A172 (cell line): ENCODE results near the gene VMP1. TPM values are rescaled to one million over a fixed set of nuclear protein-coding genes. Genes with fewer than 3 reads are reported as not detected.
A peak's percentile ranks its signal among the peaks of the same experiment; 100 is the strongest.
"Not testable (repeated sequence)": the region's sequence is repeated elsewhere in the genome, so short reads cannot be mapped to it uniquely, and the experiment has no call there.

Source experiments
- DNase-seq: peaks from one replicate; pipeline ENCODE4 v3.0.0-alpha.2; 2015; ENCODE audit warnings: low spot score
- total RNA-seq: library from RNA; depleted of rRNA; stranded (reverse); fragments of >200 nt; shearing (Covaris generic); gene quantifications from 2 replicates; pipeline ENCODE4 v1.2.3, GENCODE V29; 2014

VMP1 gene
- total RNA-seq, 1 experiment from 2014 or later, result 392 TPM

DNA sequence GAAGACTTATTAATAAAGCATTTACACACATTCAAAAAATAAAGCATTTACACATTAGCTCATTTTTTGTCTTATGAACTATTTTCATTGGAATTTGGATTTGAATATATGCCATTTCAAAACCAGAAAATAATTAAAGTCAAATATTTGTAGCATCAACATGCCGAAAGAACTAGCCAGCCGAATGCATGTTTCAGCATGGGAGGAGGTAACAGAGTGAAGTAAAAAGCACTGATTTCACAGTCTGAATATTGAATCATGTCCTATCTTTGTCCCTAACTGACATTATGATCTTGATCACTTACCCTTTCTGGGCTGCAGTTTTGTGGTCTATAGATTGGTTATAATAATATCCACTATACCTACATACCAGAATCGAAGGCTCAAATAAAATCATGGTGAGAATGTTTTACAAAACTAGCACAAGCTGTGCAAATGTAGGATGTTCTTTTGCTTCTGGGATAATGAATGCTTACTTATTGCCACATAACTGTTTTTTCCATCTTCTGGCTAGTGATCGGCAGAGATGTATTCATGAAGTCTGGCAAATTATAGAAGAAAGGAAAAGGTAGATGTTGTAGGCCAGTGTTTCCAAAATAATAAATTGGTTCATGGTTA lies 100.5 kb downstream of the VMP1 start:
- DNase-seq, result peak; percentile 51

DNA sequence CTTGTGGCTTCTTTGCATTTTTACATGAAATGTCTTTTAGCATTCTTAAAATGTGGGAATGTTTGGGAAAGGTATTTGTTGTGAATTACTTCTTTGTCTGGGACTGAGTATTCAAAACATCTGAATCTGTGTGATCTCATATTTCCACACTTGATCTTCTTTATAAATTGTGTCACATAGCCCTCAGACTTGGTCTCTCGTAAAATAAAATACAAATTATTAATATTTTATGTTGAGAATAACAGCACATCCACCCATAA lies 103.4 kb downstream of the VMP1 start:
- no peak for DNase-seq

DNA sequence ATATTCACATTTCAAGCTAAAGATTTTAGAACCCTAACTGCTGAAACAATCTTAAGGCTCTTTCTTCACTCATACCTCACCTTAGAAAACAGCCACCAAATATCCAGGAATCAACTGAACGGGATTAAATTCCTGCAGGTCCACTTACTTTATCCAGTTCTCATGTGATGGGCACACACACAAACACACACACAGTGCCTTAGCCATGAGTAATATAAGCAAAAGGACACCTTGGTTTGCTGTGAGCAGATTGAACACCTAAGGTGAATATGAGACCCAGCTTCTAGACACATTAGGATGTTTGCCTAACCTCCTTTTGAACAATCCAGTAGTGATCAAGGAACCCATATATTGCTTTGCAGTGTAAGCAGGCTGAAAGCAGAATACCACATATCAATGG lies 103.8 kb downstream of the VMP1 start:
- peak; percentile 34 for DNase-seq

DNA sequence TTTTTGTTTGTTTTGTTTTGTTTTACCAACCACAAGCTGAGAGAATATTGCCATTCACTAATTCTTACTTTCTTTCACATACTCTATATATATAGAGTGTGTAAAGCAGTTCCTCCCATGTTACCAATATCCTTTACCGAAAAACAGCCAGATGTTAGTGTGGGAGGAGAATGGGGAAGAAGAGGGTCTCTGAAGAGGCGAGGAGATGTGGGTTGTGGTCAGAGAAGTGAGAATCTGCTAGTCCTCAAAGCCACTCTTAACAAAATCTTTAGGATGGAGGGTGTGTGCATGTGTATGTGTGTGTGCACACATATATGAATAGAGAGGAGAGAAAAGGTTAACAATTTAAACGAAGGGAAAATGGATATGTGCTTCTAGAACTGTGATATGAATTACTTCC lies 104.7 kb downstream of the VMP1 start:
- no peak for DNase-seq

DNA sequence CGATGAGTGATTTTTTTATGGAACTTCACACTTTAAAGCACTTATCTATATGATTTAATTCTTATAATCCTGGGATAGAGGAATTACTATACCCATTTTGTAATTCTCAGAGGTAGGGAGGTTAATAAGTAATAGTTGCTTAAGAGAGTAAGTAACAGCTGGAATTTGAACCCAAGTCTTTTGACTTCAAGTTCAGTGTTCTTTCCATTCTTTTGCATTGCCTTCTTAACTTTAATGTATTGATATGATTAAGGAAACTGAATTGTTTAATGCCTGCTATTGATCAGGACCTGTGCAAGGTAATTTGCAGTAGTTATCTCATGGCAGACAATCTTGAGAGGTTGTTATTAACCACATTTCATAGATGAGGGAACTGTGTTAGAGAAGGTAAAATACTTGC lies 106.8 kb downstream of the VMP1 start:
- DNase-seq, result no peak

DNA sequence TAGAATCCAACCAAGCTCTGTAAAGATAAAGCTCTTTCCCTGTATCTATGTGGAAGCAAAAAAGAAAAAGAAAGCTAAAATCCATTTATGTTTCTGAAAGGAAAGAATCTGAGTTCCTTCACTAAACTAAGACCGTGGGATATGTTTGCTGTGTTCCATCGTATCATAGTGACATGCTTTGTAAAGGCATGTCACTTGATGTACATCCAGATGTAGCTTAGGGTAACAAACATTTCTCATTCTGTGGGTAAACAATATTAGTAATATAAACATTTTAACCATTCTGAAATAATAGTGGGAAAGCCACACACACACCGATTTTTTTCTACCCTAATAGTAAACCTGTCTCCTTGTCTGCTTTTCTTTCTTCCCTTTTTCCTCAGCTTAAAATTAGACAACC lies 107.2 kb downstream of the VMP1 start:
- no peak for DNase-seq

DNA sequence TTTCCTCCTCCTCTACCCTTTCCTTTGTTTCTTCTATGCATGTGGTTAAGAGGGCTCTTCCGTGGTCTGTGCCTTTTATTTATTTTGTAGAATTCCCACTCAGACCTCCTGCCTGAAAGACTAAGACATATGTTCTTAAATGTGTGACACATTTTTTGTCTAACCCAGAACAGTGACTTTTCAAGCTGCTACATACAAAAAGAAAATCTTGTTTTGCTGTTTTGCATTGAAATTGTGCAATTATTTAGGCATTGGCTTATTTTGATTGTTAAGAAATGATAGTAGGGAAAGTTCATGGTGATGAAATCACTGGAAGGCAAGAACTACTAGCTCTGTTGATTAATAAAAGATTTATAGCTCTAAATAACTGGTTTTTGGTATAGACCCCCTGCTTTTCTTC lies 108.5 kb downstream of the VMP1 start:
- no peak for DNase-seq

DNA sequence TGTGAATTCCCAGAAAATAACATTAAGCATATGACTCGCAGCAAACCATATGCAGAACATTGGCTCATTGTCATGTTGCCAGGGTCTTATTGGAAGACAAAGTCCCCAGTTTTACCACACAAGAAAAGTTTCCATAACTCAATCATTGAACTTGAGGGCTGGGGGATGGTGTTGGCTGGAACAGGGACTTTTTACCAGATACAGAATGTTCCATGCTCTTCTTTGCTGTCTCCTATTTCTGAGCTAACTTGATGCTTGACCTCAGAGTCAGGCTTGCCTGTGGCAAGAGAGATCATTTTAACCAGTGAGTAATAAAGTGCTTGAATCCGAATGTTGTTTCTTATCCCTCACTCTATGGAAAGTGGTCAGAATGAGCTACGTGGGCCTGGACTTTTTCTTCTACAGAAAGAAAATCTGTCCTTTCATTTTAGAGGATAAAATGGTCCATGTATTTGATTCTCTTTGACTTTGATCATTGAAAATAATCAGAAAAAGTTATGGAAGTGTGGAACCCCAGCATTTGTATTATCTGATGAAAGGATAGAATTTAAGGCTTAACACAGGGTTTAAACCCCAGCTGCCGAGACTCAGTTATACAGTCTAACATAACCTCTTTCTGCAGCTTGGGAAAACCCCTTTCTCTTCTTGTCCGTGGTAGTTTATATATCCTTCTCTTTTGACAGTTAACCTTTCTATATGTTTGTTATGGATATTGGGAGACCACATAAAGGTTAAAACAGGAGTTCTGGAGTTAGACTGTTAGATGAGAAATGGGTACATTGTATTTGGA lies 118.3 kb downstream of the VMP1 start:
- peak; percentile 52 for DNase-seq

DNA sequence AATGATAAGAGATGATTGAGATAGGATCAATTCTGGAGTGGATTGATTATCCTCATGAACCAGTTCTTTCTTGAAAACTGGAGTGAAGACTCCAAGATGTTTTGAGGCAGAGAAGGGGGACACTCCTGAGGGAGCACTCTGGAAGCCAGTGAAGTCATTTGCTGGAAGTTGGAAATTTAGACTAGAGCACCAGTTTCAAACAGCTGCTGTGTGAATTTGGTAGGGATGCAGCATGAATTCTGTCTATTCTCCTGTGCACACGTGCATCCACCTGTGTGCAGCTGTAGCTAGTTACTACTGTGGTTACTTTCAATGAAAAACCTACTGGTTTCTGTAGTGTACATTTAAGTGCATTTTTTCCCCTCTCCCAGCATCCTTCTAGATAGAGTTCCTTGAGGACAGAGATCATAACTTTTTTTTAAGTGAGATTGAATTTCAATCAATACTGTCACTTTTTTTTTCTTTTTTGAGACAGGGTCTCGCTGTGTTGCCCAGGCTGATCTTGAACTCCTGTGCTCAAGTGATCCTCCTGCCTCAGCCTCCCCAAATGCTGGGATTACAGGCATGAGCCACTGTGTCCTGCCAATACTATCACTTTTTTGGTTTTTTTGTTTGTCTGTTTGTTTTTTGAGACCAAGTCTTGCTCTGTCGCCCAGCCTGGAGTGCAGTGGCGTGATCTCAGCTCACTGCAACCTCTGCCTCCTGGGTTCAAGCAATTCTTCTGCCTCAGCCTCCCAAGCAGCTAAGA lies 119.4 kb downstream of the VMP1 start:
- no peak for DNase-seq

DNA sequence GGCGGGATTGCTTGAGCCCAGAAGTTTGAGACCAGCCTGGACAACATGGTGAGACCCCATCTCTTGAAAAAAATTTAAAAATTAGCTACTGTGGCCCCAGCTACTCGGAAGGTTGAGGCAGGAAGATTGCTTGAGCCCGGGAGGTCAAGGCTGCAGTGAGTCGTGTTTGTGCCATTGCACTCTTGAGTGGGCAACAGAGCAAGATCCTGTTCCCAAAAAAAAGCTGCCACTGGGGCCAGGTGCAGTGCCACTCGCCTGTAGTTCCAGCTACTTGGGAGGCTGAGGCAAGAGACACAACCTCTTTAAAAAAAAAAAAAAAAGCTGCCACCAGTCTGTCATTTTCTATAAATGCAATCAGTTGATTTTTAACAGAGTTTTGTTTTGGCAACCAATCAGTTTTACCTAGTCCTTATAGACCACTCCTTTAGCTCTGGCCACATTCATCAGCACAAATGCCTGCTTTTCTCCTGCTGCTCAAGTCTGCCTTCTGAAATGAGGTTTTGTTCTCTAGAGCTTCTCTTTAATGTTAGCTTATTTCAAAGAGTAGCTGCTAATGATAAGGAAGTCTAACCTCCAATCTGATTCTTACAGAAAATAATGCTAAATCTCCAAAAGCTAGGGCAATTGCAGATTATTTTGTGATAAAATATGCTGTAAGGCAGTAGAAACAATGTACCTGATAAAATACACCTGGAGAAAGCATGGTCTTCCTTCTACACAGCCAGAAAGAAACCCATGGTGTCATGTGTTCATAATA lies 120.4 kb downstream of the VMP1 start:
- DNase-seq, result no peak

DNA sequence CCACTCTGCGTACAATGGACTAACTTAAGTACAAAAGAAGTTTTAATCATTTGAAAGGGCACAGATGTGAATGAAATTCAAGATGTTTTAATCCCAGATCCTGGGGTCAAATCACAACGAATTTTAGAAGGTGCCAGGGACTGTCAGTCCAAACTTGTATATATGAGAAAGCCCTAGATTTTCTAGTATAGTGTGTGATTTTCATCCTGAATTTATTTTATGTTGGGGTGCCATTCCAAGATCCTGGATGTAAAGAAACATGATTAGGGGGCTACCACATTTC lies 121.0 kb downstream of the VMP1 start:
- DNase-seq, result no peak

DNA sequence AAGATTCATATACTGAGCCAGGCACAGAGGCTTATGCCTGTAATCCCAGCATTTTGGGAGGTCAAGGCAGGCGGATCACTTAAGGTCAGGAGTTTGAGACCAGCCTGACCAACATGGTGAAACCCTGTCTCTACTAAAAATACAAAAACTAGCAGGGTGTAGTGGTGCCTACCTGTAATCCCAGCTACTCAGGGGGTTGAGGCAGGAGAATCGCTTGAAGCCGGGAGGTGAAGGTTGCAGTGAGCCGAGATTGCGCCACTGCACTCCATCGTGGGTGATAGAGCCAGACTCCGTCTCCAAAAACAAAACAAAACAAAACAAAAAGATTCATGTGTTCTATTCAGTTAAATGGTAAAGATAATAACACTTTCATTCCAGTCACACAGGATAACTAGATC lies 121.4 kb downstream of the VMP1 start:
- not testable (repeated sequence) for DNase-seq

DNA sequence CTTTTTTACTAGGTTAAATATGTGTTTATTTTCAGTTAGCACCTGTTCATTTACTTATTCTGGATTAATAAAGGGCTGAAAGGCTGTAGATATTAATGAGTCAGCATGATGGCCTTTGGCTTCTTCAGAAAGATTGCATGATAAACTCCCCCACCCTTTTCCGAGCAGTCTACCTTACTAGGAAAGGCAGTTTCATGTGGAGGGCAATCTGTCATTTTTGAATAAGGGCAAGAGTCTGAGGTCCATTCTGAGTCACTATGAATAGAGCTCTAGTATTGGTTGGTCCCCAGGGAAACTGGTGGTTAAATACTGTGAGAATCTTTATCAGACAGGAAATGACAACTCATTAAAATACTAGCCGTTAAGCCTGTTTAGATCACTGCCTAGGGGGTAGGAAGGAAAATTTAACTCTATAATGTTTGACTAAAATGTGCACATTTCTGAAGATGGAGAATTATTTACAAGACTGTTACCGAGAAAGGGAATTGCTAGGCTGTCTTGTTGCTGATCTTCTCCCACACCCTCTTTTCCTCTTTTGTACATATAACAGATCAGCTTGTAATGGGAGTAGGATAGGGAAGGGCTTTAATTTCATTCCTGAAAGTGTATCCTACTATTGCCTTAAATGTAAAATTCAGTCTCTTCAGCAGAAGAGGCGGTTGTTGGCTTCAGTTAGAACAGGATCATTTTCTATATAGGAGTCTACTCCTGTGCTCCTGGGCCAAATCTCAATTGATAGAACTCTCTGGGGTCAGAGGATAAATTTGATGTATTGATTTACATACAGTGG lies 122.0 kb downstream of the VMP1 start:
- DNase-seq, result peak; percentile 100

DNA sequence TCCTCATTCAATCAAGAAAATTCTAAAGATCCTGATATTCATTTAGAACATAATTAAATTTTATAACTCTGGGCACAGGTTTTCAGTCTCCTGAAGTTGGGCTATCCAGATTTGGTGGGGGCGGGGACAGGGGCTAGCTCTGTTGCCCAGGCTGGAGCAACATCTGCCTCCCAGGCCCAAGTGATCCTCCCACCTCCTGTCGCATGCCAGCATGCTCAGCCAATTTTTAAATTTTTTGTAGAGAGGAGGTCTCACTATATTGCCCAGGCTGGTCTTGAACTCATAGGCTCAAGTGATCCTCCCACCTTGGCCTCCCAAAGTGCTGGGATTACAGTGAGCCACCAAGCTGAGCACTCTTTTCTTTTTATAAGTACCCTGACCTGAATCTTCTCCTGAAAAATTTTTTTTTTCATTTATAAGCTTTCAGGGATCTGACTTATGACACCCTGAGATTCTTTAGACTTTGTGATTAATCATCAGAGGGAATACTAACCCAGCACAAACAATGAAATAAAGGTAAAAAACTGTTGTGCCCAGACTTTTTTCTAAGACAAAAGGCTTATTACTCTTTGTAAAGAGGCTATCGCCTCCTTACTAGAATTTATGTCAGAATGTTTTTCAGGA lies 122.7 kb downstream of the VMP1 start:
- peak; percentile 71 for DNase-seq

DNA sequence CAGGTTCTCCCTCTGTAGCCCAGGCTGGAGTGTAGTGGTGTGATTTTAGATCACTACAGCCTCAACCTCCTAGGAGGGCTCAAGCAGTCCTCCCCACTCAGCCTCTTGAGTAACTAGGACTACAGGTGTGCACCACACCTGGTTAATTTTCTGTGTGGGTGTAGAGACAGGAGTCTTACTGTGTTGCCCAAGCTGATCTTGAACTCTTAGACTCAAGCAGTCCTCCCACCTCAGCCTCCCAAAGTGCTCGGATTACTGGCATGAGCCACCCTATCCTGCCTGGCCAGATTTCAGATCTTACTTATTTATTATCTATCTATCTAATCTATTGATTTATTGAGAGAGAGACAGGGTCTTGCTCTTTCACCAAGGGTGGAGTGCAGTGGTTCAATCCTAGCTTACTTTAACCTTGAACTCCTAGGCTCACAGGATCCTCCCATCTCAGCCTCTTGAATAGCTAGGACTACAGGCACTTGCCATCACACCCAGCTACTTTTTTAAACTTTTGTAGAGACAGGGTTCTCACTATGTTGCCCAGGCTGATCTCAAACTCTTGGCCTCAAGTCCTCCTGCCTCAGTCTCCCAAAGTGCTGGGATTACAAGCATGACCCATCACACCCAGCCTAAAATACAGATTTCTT lies 123.5 kb downstream of the VMP1 start:
- no peak for DNase-seq

DNA sequence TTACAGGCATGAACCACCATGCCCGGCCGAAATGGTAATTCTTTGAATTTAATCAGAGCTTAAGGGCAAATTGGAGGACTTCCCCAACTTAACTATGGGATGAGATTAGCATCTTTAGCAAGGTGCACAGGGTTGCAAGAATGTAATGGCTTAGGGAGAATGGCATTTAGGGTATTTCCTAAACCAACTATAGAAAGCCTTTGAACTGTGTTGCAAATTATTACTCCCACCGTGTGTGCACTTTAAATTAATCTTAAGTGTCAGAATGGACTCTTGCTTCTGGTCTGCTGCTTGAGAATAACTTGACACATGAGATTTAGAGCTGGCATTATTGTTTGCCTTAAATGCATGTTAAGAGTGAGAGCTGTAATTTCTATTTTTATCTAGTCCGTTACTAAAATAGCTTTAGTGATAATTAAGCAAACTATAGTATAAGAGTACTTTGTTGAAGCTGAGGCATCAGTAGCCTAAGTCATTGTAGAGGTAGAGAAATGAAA lies 125.5 kb downstream of the VMP1 start:
- DNase-seq, result peak; percentile 96

DNA sequence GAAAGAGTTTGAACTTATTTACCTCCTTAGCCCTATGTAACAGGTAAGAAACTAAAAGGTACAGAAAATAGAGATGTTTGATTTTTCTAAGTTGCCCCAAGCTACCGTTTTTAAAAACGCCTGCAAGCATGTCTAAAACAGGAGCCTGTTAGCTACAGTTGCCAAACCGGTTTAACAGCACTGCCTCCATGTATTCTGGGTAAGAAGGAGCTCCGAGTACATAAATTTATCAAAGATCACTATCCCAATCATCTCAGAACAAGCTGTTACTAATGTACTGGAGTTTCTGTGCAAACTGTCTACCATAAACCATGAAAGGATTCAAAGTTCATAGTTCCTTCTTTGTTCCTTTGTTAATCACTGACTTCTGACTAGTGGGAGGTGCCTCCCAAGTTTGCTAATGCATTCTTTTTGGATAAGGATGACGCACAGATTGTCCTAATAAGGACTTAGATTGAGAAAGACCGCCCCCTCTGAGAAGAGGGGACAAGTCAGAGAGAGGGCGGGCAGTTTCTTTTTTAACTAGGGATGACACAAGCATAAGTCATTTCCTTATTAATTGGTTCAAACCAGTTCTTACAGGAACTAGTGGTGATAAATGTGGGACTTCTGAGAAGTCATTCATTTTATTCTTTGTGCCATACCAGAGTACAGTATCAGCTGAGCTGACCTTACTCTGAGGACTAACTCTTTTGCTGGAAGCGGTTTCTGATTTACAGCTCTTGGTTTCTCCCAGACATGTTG lies 130.0 kb downstream of the VMP1 start:
- DNase-seq, result peak; percentile 100

DNA sequence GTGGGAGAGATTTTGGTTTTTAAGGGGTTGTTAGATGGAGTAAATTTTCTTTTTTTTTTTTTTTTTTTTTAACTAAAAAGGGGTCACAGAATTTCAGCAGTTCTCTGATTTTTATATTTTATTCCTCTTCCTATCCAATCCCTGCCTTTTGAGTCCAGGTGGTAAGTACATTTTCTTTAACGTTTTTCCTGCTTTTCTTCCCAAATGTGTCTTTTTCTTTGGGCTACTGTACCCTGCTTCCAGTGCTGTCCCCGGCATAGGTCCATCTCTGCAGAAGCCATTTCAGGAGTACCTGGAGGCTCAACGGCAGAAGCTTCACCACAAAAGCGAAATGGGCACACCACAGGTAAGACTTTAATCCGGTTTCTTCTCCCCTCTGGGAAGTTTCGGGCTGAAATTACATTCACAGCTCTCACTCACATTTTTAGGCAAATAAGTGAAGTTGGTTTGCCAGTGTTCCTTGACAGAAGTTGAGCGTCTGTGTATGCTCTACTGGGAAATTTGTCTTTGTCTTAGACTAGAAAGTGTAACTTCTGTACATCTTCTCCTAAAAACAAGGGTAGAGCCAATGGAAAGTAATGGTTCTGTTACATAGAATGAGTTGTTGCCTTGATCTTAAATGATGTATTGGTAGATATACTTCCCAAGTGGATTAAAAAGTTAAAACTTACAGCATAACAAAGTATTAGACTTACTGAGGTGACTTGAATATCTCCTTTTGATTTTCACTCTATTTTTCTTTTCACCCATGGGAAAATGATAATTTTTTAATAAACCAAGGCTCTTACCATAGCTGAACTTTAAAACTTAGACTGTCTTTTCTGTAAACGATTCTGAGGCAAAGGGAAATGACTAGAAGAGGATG lies 130.8 kb downstream of the VMP1 start:
- DNase-seq, result peak; percentile 55
